Upper lobe of left lung (tissue), 4 donors: ENCODE results near the gene IGF2R.

Source experiments
- CTCF ChIP-seq, 6 experiments: fragments of 450-650 bp in 4 of 6; fragments of 200-600 bp in 2 of 6; sonication (generic) in 2 of 6; IDR thresholded peaks; one replicate each; pipeline ENCODE4 v1.5.1; 2016 to 2019; ENCODE audit warnings: antibody characterized with exemption in 6 of 6
- EP300 ChIP-seq, 4 donors: sonication (generic); formaldehyde crosslinking; IDR thresholded peaks; one replicate each; pipeline ENCODE4 v1.5.1; 2017; ENCODE audit warnings: antibody characterized with exemption in 4 of 4, control low read depth in 2 of 4
- POLR2A ChIP-seq, 4 donors: fragments of 450-650 bp; IDR thresholded peaks; one replicate each; pipeline ENCODE4 v1.5.1; 2016 to 2017; ENCODE audit warnings: antibody characterized with exemption in 4 of 4, mild to moderate bottlenecking in 2 of 4

- TF ChIP-seq CTCF (IDR thresholded peaks at IDR 0.05) (no peak), POLR2A (IDR thresholded peaks at IDR 0.05) (peak in 1 of 4 donors; percentile 44), EP300 (IDR thresholded peaks at IDR 0.05) (peak in 1 of 4 donors; percentile 37)
These were observed 12.7 kb downstream of the IGF2R start for GRCh38 chr6:159981403-159982245.
